ENCODE results near the gene ADGRG7.

The ADGRG7 gene

GRCh38 chr3:100708989-100709841 is 99.8 kb downstream of the ADGRG7 start, which contains the start of gene TFG:
Gene TFG (plus strand): TSS chr3:100709494. CDS start chr3:100713686, 4,192 bp downstream.
- DNase-seq, result peak; percentile 99
- TF ChIP-seq POLR2A (IDR thresholded peaks at IDR 0.05; ENCODE audit: low read length) (peak; percentile 88), GATA1 (IDR thresholded peaks at IDR 0.05; ENCODE audit: low read depth, low read length) (no peak)

DNA sequence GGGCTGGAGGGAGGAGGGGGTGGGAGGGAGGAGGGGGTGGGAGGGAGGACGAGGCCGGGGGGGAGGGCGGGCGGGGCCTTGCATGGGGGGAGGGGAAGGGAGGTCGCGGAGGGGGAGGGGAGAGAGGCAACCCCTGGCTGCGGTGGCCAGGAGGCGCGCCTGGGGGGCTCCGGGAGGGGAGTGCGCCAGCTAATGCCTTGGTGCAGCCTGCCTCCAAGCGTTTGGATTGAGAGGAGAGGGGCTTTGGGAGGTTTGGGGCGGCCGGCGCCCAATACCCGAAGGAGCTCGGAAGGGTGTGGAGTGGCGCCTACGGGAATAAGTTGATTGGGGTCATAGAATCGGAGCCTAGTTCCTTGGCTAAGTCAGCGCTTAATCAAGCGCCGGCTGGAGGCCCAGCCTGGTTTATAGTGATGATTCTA is 100.5 kb downstream of the ADGRG7 start:
- peak; percentile 63 to 74 for DNase-seq
- TF ChIP-seq POLR2A (IDR thresholded peaks at IDR 0.05; ENCODE audit: low read length) (no peak), GATA1 (IDR thresholded peaks at IDR 0.05; ENCODE audit: low read depth, low read length) (no peak)

GRCh38 chr3:100710261-100710968 is 101.0 kb downstream of the ADGRG7 start:
- TF ChIP-seq POLR2A (IDR thresholded peaks at IDR 0.05; ENCODE audit: low read length) (no peak), GATA1 (IDR thresholded peaks at IDR 0.05; ENCODE audit: low read depth, low read length) (no peak)

DNA sequence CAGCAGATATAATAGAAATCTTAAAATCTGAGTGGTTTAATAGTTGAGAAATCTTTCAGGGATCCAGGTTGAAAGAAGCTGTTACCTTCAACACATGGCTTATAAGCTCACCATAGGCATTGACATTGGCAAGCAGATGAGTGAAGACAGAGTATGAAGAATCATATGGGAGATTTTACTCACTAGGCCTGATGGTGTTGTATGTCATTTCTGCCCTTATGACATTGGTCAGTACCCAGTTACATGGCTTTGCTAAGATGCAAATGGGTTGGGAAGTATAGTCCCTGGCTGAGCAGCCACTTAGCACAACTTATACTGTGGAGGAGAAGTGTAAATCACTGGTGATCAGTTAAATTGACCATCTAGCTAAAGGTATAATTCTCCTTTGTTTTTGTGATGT is 105.8 kb downstream of the ADGRG7 start:
- no peak for DNase-seq
- TF ChIP-seq GATA1 (IDR thresholded peaks at IDR 0.05; ENCODE audit: low read depth, low read length) (no peak), POLR2A (IDR thresholded peaks at IDR 0.05; ENCODE audit: low read length) (no peak)

More at GRCh38 chr3:100710261-100710968, 101.0 kb downstream of the ADGRG7 start:
- DNase-seq, result peak; percentile 85 to 87

DNA sequence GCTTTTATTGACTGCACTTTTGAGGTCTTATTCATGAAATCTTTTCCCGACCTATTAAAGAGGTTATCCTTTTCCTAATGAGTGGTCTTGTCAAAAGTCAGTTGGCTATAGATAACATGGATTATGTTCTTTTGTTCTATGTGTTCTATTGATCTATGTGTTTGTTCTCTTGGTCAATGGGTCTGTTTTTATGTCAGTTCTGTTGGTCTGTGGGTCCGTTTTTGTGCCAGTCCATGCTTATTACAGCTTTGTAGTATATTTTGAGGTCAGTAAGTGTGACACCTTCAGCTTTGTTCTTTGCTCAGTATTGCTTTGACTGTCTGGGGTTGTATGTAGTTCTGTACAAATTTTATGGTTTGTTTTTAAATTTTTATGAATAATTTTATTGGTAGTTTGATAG is 107.7 kb downstream of the ADGRG7 start:
- DNase-seq, result no peak

GRCh38 chr3:100717637-100718487 is 108.5 kb downstream of the ADGRG7 start:
- TF ChIP-seq POLR2A (IDR thresholded peaks at IDR 0.05; ENCODE audit: low read length) (no peak), GATA1 (IDR thresholded peaks at IDR 0.05; ENCODE audit: low read depth, low read length) (no peak)
- no peak for DNase-seq

More for the DNA sequence above, 107.7 kb downstream of the ADGRG7 start:
- TF ChIP-seq GATA1 (IDR thresholded peaks at IDR 0.05; ENCODE audit: low read depth, low read length) (no peak), POLR2A (IDR thresholded peaks at IDR 0.05; ENCODE audit: low read length) (no peak)

DNA sequence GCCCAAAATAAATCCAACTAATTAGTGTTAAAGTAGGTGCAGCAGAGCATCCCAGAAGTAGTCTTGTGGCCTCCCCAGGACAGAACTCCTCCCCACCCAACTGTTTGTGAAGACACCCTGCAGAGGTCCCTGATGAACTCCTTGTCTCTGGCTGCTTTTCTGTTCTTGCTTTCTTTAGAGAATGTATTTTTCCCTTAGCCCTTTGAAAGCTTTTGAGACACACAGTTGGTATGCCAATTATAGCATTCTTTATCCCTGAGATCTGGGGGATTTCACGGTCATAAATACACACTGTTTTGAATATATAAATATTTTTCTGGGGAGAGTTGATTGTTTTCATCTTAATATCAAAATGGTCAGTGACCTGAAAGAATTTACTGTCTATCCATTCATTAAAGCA is 109.7 kb downstream of the ADGRG7 start:
- no peak for DNase-seq
- TF ChIP-seq POLR2A (IDR thresholded peaks at IDR 0.05; ENCODE audit: low read length), result no peak
- no peak for TF ChIP-seq GATA1 (IDR thresholded peaks at IDR 0.05; ENCODE audit: low read depth, low read length)

- DNase-seq, result no peak
- no peak for TF ChIP-seq GATA1 (IDR thresholded peaks at IDR 0.05; ENCODE audit: low read depth, low read length)
- TF ChIP-seq POLR2A (IDR thresholded peaks at IDR 0.05; ENCODE audit: low read length), result no peak
These were observed 111.0 kb downstream of the ADGRG7 start for GRCh38 chr3:100720426-100720825.

GRCh38 chr3:100725935-100726513 is 116.6 kb downstream of the ADGRG7 start:
- TF ChIP-seq GATA1 (IDR thresholded peaks at IDR 0.05; ENCODE audit: low read depth, low read length) (no peak), POLR2A (IDR thresholded peaks at IDR 0.05; ENCODE audit: low read length) (no peak)
- no peak for DNase-seq

GRCh38 chr3:100726706-100727105 is 117.3 kb downstream of the ADGRG7 start:
- no peak for DNase-seq
- TF ChIP-seq POLR2A (IDR thresholded peaks at IDR 0.05; ENCODE audit: low read length) (no peak), GATA1 (IDR thresholded peaks at IDR 0.05; ENCODE audit: low read depth, low read length) (no peak)

- TF ChIP-seq POLR2A (IDR thresholded peaks at IDR 0.05; ENCODE audit: low read length), result no peak
- no peak for TF ChIP-seq GATA1 (IDR thresholded peaks at IDR 0.05; ENCODE audit: low read depth, low read length)
- DNase-seq, result no peak
These were observed 121.1 kb downstream of the ADGRG7 start for GRCh38 chr3:100730524-100730923.

DNA sequence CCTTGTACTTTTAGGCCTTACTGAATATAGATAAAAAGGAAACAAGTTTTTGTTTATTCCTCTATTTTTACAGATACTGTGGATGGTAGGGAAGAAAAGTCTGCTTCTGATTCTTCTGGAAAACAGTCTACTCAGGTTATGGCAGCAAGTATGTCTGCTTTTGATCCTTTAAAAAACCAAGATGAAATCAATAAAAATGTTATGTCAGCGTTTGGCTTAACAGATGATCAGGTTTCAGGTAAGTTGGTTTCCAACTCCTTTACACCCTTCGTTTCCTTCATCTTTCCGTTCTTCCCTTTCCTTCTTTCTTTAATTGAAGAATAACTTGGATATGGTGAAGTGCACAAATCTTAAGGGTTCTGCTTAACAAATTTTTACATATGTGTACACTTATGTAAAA is 123.0 kb downstream of the ADGRG7 start:
- DNase-seq, result no peak
- TF ChIP-seq GATA1 (IDR thresholded peaks at IDR 0.05; ENCODE audit: low read depth, low read length) (no peak), POLR2A (IDR thresholded peaks at IDR 0.05; ENCODE audit: low read length) (no peak)

DNA sequence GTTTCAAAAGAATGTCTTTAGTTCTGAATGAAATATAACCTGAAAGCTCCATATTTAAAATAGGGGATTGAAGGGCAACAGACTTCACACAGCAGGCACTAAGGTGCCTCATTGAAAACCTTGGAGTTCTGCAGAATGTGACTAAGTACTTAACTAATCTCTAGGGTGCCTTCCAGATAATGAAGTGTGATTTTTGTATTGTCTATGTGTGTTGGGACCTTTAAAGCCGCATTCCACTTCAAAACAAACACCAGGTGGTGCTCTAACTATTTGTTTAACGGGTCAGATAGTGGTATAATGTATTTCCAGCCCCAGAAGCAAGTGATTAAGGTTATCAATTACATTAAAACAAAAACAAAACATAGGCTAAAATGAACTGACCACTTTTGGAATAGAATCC is 127.9 kb downstream of the ADGRG7 start:
- TF ChIP-seq GATA1 (IDR thresholded peaks at IDR 0.05; ENCODE audit: low read depth, low read length) (no peak), POLR2A (IDR thresholded peaks at IDR 0.05; ENCODE audit: low read length) (no peak)
- peak; percentile 20 to 34 for DNase-seq

All from erythroblast (primary cell).